ENCODE data around the gene VWDE.
"Not testable (repeated sequence)": the region's sequence is repeated elsewhere in the genome, so short reads cannot be mapped to it uniquely, and the experiment has no call there.

Gene VWDE

DNA sequence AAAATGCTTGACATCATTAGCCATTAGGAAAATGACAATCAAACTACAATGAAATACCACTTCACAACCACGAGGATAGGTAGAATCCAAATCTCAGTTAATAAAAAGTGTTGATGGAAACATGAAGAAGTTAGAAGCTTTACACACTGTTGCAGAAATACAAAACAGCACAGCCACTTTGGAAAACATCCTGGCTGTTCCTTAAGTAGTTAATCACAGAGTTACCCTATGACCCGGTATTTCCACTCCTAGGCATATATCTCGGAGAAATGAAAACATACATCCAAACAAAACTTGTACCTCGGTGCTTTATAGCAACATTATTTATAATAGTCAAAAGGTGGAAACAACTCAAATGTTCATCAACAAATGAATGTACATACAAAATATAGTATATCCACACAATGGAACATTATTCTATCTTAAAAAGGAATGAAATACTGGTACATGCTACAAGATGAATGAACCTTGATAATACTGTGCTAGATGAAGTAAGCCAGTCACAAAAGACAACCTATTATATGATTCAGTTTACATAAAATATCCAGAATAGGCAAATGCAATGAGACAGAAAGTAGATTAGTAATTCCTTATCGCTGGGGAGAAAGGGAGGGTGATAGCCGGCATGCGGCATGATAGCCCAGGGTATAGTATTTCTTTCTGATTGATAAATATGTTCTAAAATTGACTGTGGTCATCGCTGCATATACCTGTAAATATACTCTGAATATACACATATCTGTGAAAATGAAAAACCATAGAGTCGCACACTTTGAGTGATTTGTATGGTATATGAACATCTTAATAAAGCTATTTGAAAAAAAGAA lies 1.9 kb downstream of the VWDE start:
- DNase-seq: peak; percentile 38

GRCh38 chr7:12398186-12398585 lies 5.5 kb downstream of the VWDE start:
- no peak for DNase-seq

- no peak for DNase-seq
Measured at GRCh38 chr7:12397671-12398070, 6.0 kb downstream of the VWDE start.

GRCh38 chr7:12396670-12397069 lies 7.0 kb downstream of the VWDE start:
- DNase-seq: not testable (repeated sequence)

- DNase-seq: peak; percentile 26
Measured at GRCh38 chr7:12391922-12392615, 11.6 kb downstream of the VWDE start.

GRCh38 chr7:12389089-12389700 lies 14.5 kb downstream of the VWDE start:
- peak; percentile 44 for DNase-seq

GRCh38 chr7:12386313-12386740 lies 17.3 kb downstream of the VWDE start:
- peak; percentile 61 for DNase-seq

DNA sequence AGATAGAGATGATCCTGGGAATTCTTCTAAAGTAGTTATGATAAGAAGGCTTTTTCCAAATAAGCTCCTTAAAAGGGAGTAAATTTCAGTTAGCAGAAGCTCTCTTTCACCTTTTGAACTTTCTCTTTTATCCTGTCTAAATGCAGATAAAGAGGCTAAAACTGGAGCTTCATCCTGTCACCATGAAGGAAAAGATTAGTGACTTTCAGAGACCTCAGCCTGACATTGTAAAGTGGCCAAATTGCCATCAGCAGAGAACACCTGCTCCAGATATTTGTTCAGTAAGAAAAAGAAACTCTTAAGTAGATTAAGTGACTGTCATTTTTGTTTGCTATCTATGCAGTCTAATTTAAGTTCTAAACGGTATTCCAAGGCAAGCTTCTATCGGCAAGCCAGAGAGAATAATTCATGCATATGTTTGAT lies 18.3 kb downstream of the VWDE start:
- peak; percentile 85 for DNase-seq

DNA sequence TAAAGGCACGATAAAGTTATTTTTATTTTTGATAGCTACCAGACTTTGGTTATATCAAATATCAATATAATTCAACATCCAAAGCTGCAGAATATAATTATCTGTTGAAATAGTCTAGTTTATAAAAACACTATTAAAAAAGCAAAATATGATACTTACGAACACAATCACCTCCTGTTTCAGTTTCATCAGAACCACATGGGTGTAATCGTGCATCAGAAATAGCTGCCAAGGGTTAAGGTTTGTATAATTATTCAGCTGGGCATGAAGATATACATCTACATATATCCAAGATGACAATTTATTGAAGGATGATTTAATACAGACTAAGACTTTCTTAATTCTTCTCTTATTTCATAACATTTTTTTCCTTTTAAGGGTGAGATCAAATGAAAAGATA lies 20.3 kb downstream of the VWDE start:
- no peak for DNase-seq

- DNase-seq: no peak
Measured at GRCh38 chr7:12378389-12378788, 25.3 kb downstream of the VWDE start.

DNA sequence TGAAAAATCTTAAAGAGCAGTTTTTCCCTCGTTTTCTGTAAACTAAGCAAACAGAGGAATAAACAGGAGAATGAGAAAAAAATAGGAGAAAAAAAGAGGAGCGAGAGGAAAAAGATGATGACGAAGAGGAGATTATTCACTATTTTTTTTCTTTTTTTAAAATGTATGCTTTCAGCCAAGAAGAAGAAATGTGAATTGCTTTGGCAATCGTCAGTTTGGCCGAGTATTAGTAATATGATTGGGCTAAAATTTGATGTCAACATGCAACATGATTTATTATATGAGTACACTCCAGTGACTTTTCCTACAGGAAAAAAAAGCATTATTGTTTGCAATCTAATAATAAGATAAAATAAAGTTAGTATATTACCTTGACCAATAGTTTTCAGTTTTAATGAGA lies 26.3 kb downstream of the VWDE start:
- no peak for DNase-seq

DNA sequence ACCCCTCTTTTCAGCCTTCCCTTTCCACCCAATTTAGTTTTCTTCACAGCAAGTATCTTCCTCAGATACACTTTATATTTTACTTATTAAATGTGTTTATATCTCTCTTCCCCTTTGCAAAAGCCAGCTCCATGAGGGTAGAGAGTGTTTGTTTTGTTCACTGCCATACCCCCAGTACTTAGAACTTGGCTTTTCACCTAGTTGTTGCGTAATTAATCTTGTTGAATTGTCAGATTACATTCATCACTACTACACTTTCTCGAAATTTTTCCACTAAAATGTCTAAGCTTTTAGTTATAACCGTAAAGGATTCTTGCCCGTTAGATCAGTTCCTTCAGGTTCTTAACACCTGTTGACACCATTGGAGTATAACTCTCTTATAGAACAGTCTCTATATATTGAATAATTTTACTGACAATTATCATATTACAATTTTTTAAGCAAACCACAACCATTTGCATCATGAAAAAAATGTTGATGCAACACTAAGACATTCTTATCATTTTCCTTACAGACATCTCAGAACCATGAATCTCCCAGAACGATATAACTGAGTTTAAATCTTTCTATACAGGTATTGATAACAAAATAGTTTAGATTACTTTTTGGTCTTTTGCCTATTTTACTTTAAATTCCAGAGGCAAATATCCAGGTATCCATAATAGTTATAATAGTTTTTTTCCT lies 29.9 kb downstream of the VWDE start:
- DNase-seq: no peak

DNA sequence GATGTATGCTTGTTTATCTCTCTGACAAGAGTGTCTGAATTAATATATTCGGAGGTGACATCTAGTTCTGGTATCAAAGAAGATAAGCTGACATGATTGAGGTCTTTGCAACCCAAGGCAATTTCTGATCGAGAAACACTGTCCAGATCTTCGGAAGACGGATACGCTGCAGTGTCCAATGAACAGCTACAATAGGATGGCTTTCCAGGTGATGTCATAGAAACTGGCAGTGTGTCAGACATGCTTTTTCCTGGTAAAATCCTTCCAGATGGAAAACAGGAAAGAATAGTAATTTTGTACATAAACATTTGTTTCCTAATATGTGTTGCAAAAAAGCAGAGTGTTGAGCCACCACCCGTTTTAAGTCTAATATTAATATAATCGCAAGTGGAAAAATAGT lies 33.4 kb downstream of the VWDE start:
- no peak for DNase-seq

GRCh38 chr7:12369756-12370155 lies 33.9 kb downstream of the VWDE start:
- DNase-seq: no peak

GRCh38 chr7:12369072-12369471 lies 34.6 kb downstream of the VWDE start:
- no peak for DNase-seq

GRCh38 chr7:12360948-12361347 lies 42.7 kb downstream of the VWDE start:
- no peak for DNase-seq

- DNase-seq: no peak
Measured at GRCh38 chr7:12358694-12359093, 45.0 kb downstream of the VWDE start.

DNA sequence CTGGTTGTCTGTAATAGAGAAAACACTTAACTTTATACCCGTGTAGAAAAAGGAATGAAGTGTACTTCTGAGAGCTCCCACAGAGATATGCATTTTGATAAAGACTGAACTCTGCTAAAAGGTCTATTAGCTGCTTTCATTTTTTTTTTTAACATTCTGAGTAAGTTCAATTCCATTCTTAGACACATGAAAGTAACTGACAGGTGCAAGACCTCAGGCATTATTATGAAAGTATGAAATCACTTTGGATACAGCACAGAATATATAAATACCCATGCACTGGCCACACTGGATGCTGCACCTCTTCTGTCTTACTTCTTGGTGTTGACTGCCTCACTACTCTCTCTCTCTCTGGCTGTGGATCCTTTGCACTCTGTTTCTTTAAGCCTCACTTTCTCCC lies 46.2 kb downstream of the VWDE start:
- peak; percentile 55 for DNase-seq

DNA sequence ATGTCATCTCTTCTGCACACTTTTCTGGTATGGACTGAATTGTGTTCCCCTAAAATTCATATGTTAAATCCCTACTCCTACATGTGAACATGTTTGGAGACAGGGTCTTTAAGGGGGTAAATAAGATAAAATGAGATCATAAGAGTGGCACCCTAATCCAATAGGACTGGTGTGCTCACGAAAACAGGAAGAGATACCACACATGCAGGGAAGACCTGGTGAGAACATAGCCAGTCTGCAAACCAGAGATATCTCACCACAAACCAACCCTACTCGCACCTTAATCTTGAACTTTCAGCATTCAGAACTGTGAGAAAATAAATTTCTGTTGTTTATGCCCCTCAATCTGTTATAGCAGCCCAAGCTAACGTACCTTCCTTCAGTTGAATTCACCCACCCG lies 51.8 kb downstream of the VWDE start:
- no peak for DNase-seq

DNA sequence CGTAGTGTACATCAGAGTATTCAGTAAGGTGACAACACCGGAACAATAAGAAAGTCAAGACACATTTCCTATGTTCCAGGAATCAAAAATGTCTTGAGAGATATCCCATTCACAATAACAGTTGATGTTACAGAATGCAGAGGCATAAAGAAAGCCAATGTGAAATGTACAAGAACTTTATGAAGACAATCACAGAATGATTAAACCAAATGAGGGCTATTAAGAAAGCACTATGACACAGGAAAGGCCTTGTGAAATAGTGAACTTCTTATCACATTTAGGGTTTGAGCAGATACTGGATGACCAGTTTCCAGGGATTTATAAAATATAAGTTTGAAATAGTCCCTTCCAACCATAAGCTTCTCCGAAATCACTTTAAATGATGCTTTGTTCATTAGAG lies 52.7 kb downstream of the VWDE start:
- no peak for DNase-seq

GRCh38 chr7:12337095-12337494 lies 66.6 kb downstream of the VWDE start:
- DNase-seq: no peak

GRCh38 chr7:12328888-12329770 lies 74.5 kb downstream of the VWDE start:
- no peak for DNase-seq

Data from NCI-H2227 treated with DMSO at 0.1 percent for 48 hours (cell line).